ENCODE measurements around the gene KIFC3. TPM values are rescaled to one million over a fixed set of nuclear protein-coding genes. Genes with fewer than 3 reads are reported as not detected.
"Not testable (repeated sequence)": the region's sequence is repeated elsewhere in the genome, so short reads cannot be mapped to it uniquely, and the experiment has no call there.

KIFC3 gene
- total RNA-seq, 1 donor from 2014 or later, result 96.9 TPM

DNA sequence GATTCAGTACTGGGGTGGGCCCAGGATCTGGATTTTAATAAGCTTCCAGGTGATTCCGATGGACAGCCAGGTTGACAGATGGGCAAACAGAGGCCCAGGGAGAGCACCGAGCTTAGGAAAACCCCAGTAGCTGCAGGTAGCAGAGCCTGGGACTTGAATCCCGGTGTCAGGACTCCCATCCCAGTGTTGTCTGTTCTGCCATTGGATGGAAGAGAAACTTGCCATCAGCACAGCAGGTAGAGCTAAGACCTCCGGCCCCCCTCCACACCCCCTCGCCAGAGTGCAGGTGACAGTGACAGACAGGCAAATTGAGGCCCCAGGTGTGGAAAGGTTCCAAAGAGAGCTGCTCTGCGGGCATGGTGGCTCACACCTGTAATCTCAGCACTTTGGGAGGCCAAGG lies 54.3 kb downstream of the KIFC3 start:
- no peaks in the 10 kb centered on the region for H3K4me1 ChIP-seq (ENCODE audit: insufficient read depth, low read length)
- Mint-ChIP-seq H3K27me3 (ENCODE audit: low read depth, unreplicated experiment) (no peaks in the 10 kb centered on the region), H3K27ac (ENCODE audit: unreplicated experiment) (no peak overlapping the region), H3K36me3 (ENCODE audit: low read depth, unreplicated experiment) (peaks cover 20% of the 10 kb centered on the region), H3K9me3 (ENCODE audit: unreplicated experiment) (no peaks in the 10 kb centered on the region), H3K4me1 (ENCODE audit: low read depth, unreplicated experiment) (no peaks in the 10 kb centered on the region), H3K4me3 (ENCODE audit: unreplicated experiment) (no peak overlapping the region)
- no peak for DNase-seq (ENCODE audit: low read depth)
- no peak overlapping the region for H3K4me3 ChIP-seq (ENCODE audit: insufficient read depth, low read depth, low read length)
- TF ChIP-seq, protein P1, sequence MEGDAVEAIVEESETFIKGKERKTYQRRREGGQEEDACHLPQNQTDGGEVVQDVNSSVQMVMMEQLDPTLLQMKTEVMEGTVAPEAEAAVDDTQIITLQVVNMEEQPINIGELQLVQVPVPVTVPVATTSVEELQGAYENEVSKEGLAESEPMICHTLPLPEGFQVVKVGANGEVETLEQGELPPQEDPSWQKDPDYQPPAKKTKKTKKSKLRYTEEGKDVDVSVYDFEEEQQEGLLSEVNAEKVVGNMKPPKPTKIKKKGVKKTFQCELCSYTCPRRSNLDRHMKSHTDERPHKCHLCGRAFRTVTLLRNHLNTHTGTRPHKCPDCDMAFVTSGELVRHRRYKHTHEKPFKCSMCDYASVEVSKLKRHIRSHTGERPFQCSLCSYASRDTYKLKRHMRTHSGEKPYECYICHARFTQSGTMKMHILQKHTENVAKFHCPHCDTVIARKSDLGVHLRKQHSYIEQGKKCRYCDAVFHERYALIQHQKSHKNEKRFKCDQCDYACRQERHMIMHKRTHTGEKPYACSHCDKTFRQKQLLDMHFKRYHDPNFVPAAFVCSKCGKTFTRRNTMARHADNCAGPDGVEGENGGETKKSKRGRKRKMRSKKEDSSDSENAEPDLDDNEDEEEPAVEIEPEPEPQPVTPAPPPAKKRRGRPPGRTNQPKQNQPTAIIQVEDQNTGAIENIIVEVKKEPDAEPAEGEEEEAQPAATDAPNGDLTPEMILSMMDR (IDR thresholded peaks at IDR 0.05; ENCODE audit: insufficient read depth, low read depth, low read length), result no peak
- TF ChIP-seq EZH2 (IDR thresholded peaks at IDR 0.05; ENCODE audit: insufficient read depth, low read length), result no peak
- no peak overlapping the region for H2AFZ ChIP-seq (ENCODE audit: low read depth, low read length)
- H3K79me2 ChIP-seq (ENCODE audit: insufficient read depth, low read length), result no peaks in the 10 kb centered on the region
- no peaks in the 10 kb centered on the region for H3K27me3 ChIP-seq (ENCODE audit: insufficient read depth, low read length)
- H3K4me2 ChIP-seq (ENCODE audit: low read length), result no peak overlapping the region
- H3K9ac ChIP-seq (ENCODE audit: low read length), result no peak overlapping the region
- H3K9me3 ChIP-seq (ENCODE audit: insufficient read depth, low read depth, low read length), result no peaks in the 10 kb centered on the region
- no peak overlapping the region for H3K27ac ChIP-seq (ENCODE audit: low read depth, low read length)
- no peaks in the 10 kb centered on the region for H3K36me3 ChIP-seq (ENCODE audit: insufficient read depth, low read length)
- H4K20me1 ChIP-seq (ENCODE audit: insufficient read depth, low read length), result peaks cover 3% of the 10 kb centered on the region
- FAIRE-seq, result no peak

- no peaks in the 10 kb centered on the region for H3K4me1 Mint-ChIP-seq (ENCODE audit: low read depth, unreplicated experiment)
- no peak overlapping the region for H3K4me3 Mint-ChIP-seq (ENCODE audit: unreplicated experiment)
These were observed 54.8 kb downstream of the KIFC3 start for GRCh38 chr16:57747496-57747895.

GRCh38 chr16:57747091-57747490 lies 55.2 kb downstream of the KIFC3 start:
- H3K27me3 ChIP-seq (ENCODE audit: insufficient read depth, low read length), result no peaks in the 10 kb centered on the region
- Mint-ChIP-seq H3K27ac (ENCODE audit: unreplicated experiment) (no peak overlapping the region), H3K36me3 (ENCODE audit: low read depth, unreplicated experiment) (peaks cover 20% of the 10 kb centered on the region), H3K9me3 (ENCODE audit: unreplicated experiment) (no peaks in the 10 kb centered on the region), H3K4me1 (ENCODE audit: low read depth, unreplicated experiment) (no peaks in the 10 kb centered on the region), H3K27me3 (ENCODE audit: low read depth, unreplicated experiment) (no peaks in the 10 kb centered on the region), H3K4me3 (ENCODE audit: unreplicated experiment) (no peak overlapping the region)
- no peak overlapping the region for H2AFZ ChIP-seq (ENCODE audit: low read depth, low read length)
- no peaks in the 10 kb centered on the region for H3K4me1 ChIP-seq (ENCODE audit: insufficient read depth, low read length)
- H3K4me2 ChIP-seq (ENCODE audit: low read length), result no peak overlapping the region
- peaks cover 3% of the 10 kb centered on the region for H4K20me1 ChIP-seq (ENCODE audit: insufficient read depth, low read length)
- no peaks in the 10 kb centered on the region for H3K36me3 ChIP-seq (ENCODE audit: insufficient read depth, low read length)
- no peaks in the 10 kb centered on the region for H3K79me2 ChIP-seq (ENCODE audit: insufficient read depth, low read length)
- no peaks in the 10 kb centered on the region for H3K9me3 ChIP-seq (ENCODE audit: insufficient read depth, low read depth, low read length)
- H3K9ac ChIP-seq (ENCODE audit: low read length), result no peak overlapping the region
- FAIRE-seq (no peak), DNase-seq (ENCODE audit: low read depth) (no peak)
- TF ChIP-seq EZH2 (IDR thresholded peaks at IDR 0.05; ENCODE audit: insufficient read depth, low read length), result no peak
- TF ChIP-seq, protein P1 (IDR thresholded peaks at IDR 0.05; ENCODE audit: insufficient read depth, low read depth, low read length), result no peak
- H3K4me3 ChIP-seq (ENCODE audit: insufficient read depth, low read depth, low read length), result no peak overlapping the region
- no peak overlapping the region for H3K27ac ChIP-seq (ENCODE audit: low read depth, low read length)

More at GRCh38 chr16:57747496-57747895, 54.8 kb downstream of the KIFC3 start:
- H2AFZ ChIP-seq (ENCODE audit: low read depth, low read length), result no peak overlapping the region
- H3K4me1 ChIP-seq (ENCODE audit: insufficient read depth, low read length), result no peaks in the 10 kb centered on the region
- Mint-ChIP-seq H3K36me3 (ENCODE audit: low read depth, unreplicated experiment) (peaks cover 21% of the 10 kb centered on the region), H3K27me3 (ENCODE audit: low read depth, unreplicated experiment) (no peaks in the 10 kb centered on the region), H3K9me3 (ENCODE audit: unreplicated experiment) (no peaks in the 10 kb centered on the region), H3K27ac (ENCODE audit: unreplicated experiment) (no peak overlapping the region)
- H4K20me1 ChIP-seq (ENCODE audit: insufficient read depth, low read length), result peaks cover 3% of the 10 kb centered on the region
- H3K36me3 ChIP-seq (ENCODE audit: insufficient read depth, low read length), result no peaks in the 10 kb centered on the region
- TF ChIP-seq, protein P1 (IDR thresholded peaks at IDR 0.05; ENCODE audit: insufficient read depth, low read depth, low read length), result no peak
- no peak for TF ChIP-seq EZH2 (IDR thresholded peaks at IDR 0.05; ENCODE audit: insufficient read depth, low read length)
- H3K4me2 ChIP-seq (ENCODE audit: low read length), result no peak overlapping the region
- H3K9ac ChIP-seq (ENCODE audit: low read length), result no peak overlapping the region
- no peaks in the 10 kb centered on the region for H3K79me2 ChIP-seq (ENCODE audit: insufficient read depth, low read length)
- H3K9me3 ChIP-seq (ENCODE audit: insufficient read depth, low read depth, low read length), result no peaks in the 10 kb centered on the region
- no peaks in the 10 kb centered on the region for H3K27me3 ChIP-seq (ENCODE audit: insufficient read depth, low read length)
- H3K27ac ChIP-seq (ENCODE audit: low read depth, low read length), result no peak overlapping the region
- FAIRE-seq (no peak), DNase-seq (ENCODE audit: low read depth) (no peak)
- no peak overlapping the region for H3K4me3 ChIP-seq (ENCODE audit: insufficient read depth, low read depth, low read length)

- peaks cover 17% of the 10 kb centered on the region for H3K36me3 Mint-ChIP-seq (ENCODE audit: low read depth, unreplicated experiment)
- H3K27me3 Mint-ChIP-seq (ENCODE audit: low read depth, unreplicated experiment); H3K36me3 ChIP-seq (ENCODE audit: insufficient read depth, low read length); H3K4me2 ChIP-seq (ENCODE audit: low read length); H3K4me1 ChIP-seq (ENCODE audit: insufficient read depth, low read length); H3K79me2 ChIP-seq (ENCODE audit: insufficient read depth, low read length); H3K4me3 ChIP-seq (ENCODE audit: insufficient read depth, low read depth, low read length); H3K27ac ChIP-seq (ENCODE audit: low read depth, low read length); FAIRE-seq; H3K9me3 ChIP-seq (ENCODE audit: insufficient read depth, low read depth, low read length); H3K9me3 Mint-ChIP-seq (ENCODE audit: unreplicated experiment); DNase-seq (ENCODE audit: low read depth); H4K20me1 ChIP-seq (ENCODE audit: insufficient read depth, low read length); H3K27ac Mint-ChIP-seq (ENCODE audit: unreplicated experiment); H3K27me3 ChIP-seq (ENCODE audit: insufficient read depth, low read length); H3K4me3 Mint-ChIP-seq (ENCODE audit: unreplicated experiment); H3K4me1 Mint-ChIP-seq (ENCODE audit: low read depth, unreplicated experiment); H2AFZ ChIP-seq (ENCODE audit: low read depth, low read length); H3K9ac ChIP-seq (ENCODE audit: low read length): not testable (repeated sequence)
These were observed 56.0 kb downstream of the KIFC3 start for GRCh38 chr16:57746316-57746715.
